BJ (cell line): ENCODE data around the gene STX7. TPM values are rescaled to one million over a fixed set of nuclear protein-coding genes. Genes with fewer than 3 reads are reported as not detected.

Experiments used
- CTCF ChIA-PET: fragments of 350-600 bp; formaldehyde crosslinking; extraction: SDS; loops from one replicate; lab custom pipeline; 2021; ENCODE audit warnings: antibody characterized with exemption, inconsistent platforms; lab: Yijun Ruan, JAX
- POLR2A ChIA-PET: fragments of 300-600 bp; sonication (Branson Sonifier 250); formaldehyde crosslinking; extraction: SDS; loops from one replicate; lab custom pipeline; 2021; ENCODE audit warnings: antibody characterized with exemption; lab: Charles Lee
- DNase-seq: peaks from one replicate; pipeline ENCODE4 v3.0.0-alpha.2; 2011; ENCODE audit warnings: low read depth
- H3K27me3 ChIP-seq: 2 replicates; pipeline ENCODE4 v1.6.0; 2011; ENCODE audit warnings: low read length; ENCODE audit not compliant: control insufficient read depth, insufficient read depth
- H3K36me3 ChIP-seq: 2 replicates; pipeline ENCODE4 v1.5.1; 2011; ENCODE audit warnings: low read length; ENCODE audit not compliant: control insufficient read depth, insufficient read depth
- H3K4me3 ChIP-seq: 2 replicates; pipeline ENCODE4 v1.5.1; 2011; ENCODE audit warnings: low read depth, mild to moderate bottlenecking, control low read depth, low read length
- polyA plus RNA-seq: library from polyadenylated mRNA; depleted of rRNA; stranded (reverse); fragments of >200 nt; gene quantifications from 2 replicates; pipeline ENCODE4 v1.2.3, GENCODE V29; 2011
- TF ChIP-seq, protein P1 (sequence below): IDR thresholded peaks from 2 replicates; pipeline ENCODE4 v1.5.1; 2011; ENCODE audit warnings: low read depth, mild to moderate bottlenecking, control low read depth, inconsistent platforms, low read length, moderate library complexity; ENCODE audit not compliant: insufficient read depth

Gene STX7
- polyA plus RNA-seq, 1 experiment: 31.0 TPM

DNA sequence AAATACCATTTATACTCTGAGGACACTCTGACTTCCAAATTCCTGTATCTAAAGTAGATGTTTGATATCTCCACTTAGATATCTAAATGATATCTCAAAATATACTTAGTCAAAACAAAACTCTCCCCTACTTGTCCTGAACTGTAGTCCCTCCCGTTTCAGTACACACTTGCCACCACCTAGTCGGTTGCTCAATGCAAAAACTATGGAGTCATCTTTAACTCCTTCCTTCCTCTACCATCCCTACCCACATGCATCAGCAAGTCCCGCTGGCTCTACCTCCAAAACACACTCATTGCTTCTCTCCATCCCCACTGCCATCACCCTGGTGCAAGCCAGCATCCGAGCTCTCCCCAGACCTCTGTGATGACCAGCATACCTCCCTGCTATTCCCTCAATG lies 13.2 kb downstream of the STX7 start:
- no peak overlapping the region for H3K4me3 ChIP-seq
- H3K36me3 ChIP-seq: no peaks in the 10 kb centered on the region; the same call in 1 of the 2 replicates
- CTCF ChIA-PET: interaction anchor here (1.0 kb wide), 1 partner anchor 28 kb away, joined by 3 read pairs; no protein-coding TSS in a partner anchor
- POLR2A ChIA-PET: no interaction called here
- TF ChIP-seq, protein P1, sequence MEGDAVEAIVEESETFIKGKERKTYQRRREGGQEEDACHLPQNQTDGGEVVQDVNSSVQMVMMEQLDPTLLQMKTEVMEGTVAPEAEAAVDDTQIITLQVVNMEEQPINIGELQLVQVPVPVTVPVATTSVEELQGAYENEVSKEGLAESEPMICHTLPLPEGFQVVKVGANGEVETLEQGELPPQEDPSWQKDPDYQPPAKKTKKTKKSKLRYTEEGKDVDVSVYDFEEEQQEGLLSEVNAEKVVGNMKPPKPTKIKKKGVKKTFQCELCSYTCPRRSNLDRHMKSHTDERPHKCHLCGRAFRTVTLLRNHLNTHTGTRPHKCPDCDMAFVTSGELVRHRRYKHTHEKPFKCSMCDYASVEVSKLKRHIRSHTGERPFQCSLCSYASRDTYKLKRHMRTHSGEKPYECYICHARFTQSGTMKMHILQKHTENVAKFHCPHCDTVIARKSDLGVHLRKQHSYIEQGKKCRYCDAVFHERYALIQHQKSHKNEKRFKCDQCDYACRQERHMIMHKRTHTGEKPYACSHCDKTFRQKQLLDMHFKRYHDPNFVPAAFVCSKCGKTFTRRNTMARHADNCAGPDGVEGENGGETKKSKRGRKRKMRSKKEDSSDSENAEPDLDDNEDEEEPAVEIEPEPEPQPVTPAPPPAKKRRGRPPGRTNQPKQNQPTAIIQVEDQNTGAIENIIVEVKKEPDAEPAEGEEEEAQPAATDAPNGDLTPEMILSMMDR: no peak
- DNase-seq: no peak
- no peaks in the 10 kb centered on the region for H3K27me3 ChIP-seq

DNA sequence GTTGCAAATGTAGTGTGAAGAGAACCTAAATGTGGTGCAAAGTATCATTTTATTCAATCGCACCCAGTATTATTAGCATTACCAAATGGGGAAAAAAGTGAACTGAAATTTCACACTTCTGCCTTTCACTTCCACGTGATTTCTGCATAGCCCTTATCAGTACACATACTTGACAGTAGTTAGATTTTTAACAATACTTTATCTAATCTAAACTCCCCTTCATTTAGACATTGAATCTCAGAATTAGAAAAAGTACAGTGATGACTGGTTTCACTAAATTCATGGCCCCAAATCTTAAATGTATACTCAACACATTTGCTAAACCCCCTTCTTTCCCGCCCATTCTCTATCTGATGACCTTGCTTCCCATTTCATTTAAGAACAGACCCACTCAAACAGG lies 14.3 kb downstream of the STX7 start:
- H3K4me3 ChIP-seq: no peak overlapping the region
- ChIA-PET CTCF (no interaction called here), POLR2A (no interaction called here)
- TF ChIP-seq, protein P1: no peak
- H3K27me3 ChIP-seq: no peaks in the 10 kb centered on the region
- no peaks in the 10 kb centered on the region; the same call in none of the 2 replicates for H3K36me3 ChIP-seq
- DNase-seq: no peak

DNA sequence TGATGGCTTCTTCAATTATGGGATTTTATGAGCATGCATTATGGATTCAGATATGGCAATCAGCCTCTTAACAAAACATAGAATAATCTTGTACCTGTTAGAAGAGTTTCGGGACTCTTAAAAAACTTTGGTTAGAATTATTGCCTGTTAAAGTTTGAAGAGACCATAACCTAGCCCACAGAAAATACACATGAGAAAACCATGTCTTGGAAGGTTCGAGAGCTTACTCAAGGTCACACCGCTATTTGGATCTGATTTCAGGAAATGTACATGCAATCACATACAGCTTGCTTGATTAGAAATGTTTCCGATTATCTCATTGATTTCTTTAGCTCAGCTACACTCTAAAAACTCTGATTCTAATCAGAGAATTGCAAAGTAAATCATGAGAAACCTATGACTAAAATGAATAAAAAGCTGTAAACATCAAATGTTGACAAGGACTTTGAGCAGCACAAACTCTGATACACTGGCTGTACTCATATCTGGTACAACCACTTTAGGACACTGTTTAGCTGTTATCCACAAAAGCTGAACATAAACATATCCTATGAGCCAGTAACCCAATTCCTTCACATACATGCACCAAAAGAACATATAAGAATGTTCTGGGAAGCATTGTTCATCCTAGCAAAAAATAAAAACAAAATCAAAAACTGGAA lies 16.3 kb downstream of the STX7 start:
- no peaks in the 10 kb centered on the region; the same call in none of the 2 replicates for H3K36me3 ChIP-seq
- CTCF ChIA-PET: interaction anchor here (1.1 to 3.9 kb wide), 5 partner anchors 11 to 581 kb away, joined by 3 to 19 read pairs (median 6); no protein-coding TSS in a partner anchor
- H3K27me3 ChIP-seq: no peaks in the 10 kb centered on the region
- DNase-seq: no peak
- no peak overlapping the region for H3K4me3 ChIP-seq
- TF ChIP-seq, protein P1: no peak
- POLR2A ChIA-PET: no interaction called here

DNA sequence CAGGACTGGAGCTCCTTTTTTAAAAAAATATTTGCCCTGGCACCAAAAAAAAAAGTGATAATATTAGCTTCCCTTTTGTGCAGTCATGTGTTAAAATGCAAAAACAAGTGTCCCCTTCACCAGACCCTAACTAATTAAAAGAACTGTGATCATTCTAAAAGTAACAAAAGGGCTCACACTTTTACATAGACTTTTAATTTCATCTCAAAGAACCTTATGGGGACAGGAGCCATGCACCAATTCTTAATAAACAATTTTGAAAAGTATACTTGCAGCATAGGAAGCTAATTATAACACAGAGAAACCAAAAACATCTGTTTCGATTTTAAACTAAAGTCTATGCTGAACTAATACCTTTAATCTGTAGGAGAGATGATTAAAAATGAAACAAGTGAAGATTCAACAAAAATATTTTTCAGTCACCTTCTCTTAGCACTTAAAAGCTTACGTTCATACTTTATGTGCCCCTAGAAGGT lies 17.3 kb downstream of the STX7 start:
- no peak overlapping the region for H3K4me3 ChIP-seq
- no peaks in the 10 kb centered on the region for H3K27me3 ChIP-seq
- DNase-seq: no peak
- POLR2A ChIA-PET: interaction anchor here (0.6 kb wide), 1 partner anchor 206 kb away, joined by 3 read pairs; no protein-coding TSS in a partner anchor
- H3K36me3 ChIP-seq: no peaks in the 10 kb centered on the region; the same call in 1 of the 2 replicates
- TF ChIP-seq, protein P1: no peak
- CTCF ChIA-PET: interaction anchor here (1.2 to 3.9 kb wide), 4 partner anchors 9 to 216 kb away, joined by 3 to 19 read pairs (median 8); no protein-coding TSS in a partner anchor

DNA sequence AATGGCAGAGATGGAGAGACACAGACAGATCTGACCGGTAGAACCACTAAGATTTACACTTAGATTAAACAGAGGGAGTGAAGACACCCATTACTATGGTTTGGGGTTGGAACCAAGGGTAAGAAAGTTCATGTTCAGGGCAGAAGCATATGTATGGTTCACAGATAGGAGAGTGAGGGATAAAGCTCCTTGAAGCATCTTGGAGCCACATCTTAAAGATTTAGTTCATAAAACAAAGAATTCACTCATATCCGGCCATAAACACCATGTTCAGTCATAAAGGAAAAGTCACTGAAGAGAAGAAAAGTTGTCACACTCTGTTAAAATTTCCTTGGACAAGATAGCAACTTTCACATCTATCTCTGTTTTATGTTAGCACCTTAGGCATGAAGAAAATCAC lies 18.0 kb downstream of the STX7 start:
- ChIA-PET POLR2A (no interaction called here), CTCF (interaction anchor here (1.4 to 3.9 kb wide), 3 partner anchors 9 to 215 kb away, joined by 3 to 19 read pairs (median 14); no protein-coding TSS in a partner anchor)
- H3K27me3 ChIP-seq: no peaks in the 10 kb centered on the region
- no peaks in the 10 kb centered on the region; the same call in 1 of the 2 replicates for H3K36me3 ChIP-seq
- DNase-seq: no peak
- no peak overlapping the region for H3K4me3 ChIP-seq
- TF ChIP-seq, protein P1: no peak
